ENCODE results near the gene ZNF837. TPM values are rescaled to one million over a fixed set of nuclear protein-coding genes. Genes with fewer than 3 reads are reported as not detected.

ZNF837 gene
- total RNA-seq, 6 experiments from 2014 or later = 0.63 to 1.3 (median 0.75) TPM

GRCh38 chr19:58372311-58373133 is 8.3 kb downstream of the ZNF837 start:
- DNase-seq = no peak
- no peak overlapping the region for H3K27ac Mint-ChIP-seq
- TF ChIP-seq CTCF (IDR thresholded peaks at IDR 0.05) = peak; percentile 63
- peaks cover 1% of the 10 kb centered on the region; the same call in 1 of the 2 replicates for H3K27me3 Mint-ChIP-seq (ENCODE audit: insufficient read depth)
- no peaks in the 10 kb centered on the region for H3K36me3 Mint-ChIP-seq (ENCODE audit: low read depth)
- H3K4me1 Mint-ChIP-seq (ENCODE audit: low read depth) = no peaks in the 10 kb centered on the region
- H3K4me3 Mint-ChIP-seq = no peak overlapping the region
- no peaks in the 10 kb centered on the region for H3K9me3 Mint-ChIP-seq

GRCh38 chr19:58368561-58369360 is 12.1 kb downstream of the ZNF837 start:
- H3K4me1 Mint-ChIP-seq (ENCODE audit: low read depth) = no peaks in the 10 kb centered on the region
- H3K4me3 Mint-ChIP-seq = no peak overlapping the region
- no peaks in the 10 kb centered on the region; the same call in 1 of the 2 replicates for H3K27me3 Mint-ChIP-seq (ENCODE audit: insufficient read depth)
- no peaks in the 10 kb centered on the region for H3K36me3 Mint-ChIP-seq (ENCODE audit: low read depth)
- peaks cover 4% of the 10 kb centered on the region; the same call in 1 of the 2 replicates for H3K9me3 Mint-ChIP-seq
- H3K27ac Mint-ChIP-seq = no peak overlapping the region
- no peak for TF ChIP-seq CTCF (IDR thresholded peaks at IDR 0.05)
- no peak for DNase-seq

- no peak for DNase-seq
- Mint-ChIP-seq H3K4me1 (ENCODE audit: low read depth) (no peaks in the 10 kb centered on the region), H3K36me3 (ENCODE audit: low read depth) (no peaks in the 10 kb centered on the region), H3K9me3 (peaks cover 4% of the 10 kb centered on the region; the same call in 1 of the 2 replicates), H3K27me3 (ENCODE audit: insufficient read depth) (no peaks in the 10 kb centered on the region; the same call in 1 of the 2 replicates), H3K4me3 (no peak overlapping the region), H3K27ac (no peak overlapping the region)
- no peak for TF ChIP-seq CTCF (IDR thresholded peaks at IDR 0.05)
Measured at GRCh38 chr19:58367698-58368454, 13.0 kb downstream of the ZNF837 start.

- Mint-ChIP-seq H3K9me3 (peaks cover 4% of the 10 kb centered on the region; the same call in 1 of the 2 replicates), H3K36me3 (ENCODE audit: low read depth) (no peaks in the 10 kb centered on the region; the same call in 1 of the 2 replicates), H3K4me1 (ENCODE audit: low read depth) (peaks cover 5% of the 10 kb centered on the region), H3K27me3 (ENCODE audit: insufficient read depth) (peaks cover 2% of the 10 kb centered on the region), H3K4me3 (no peak overlapping the region), H3K27ac (no peak overlapping the region)
- DNase-seq = no peak
- no peak for TF ChIP-seq CTCF (IDR thresholded peaks at IDR 0.05)
Measured at GRCh38 chr19:58366585-58367430, 14.0 kb downstream of the ZNF837 start.
